ENCODE measurements around the gene NPIPA3.
"Not testable (repeated sequence)": the region's sequence is repeated elsewhere in the genome, so short reads cannot be mapped to it uniquely, and the experiment has no call there.

NPIPA3 gene

GRCh38 chr16:14742273-14743128, 39.3 kb downstream of the NPIPA3 start, which contains the start of gene NPIPA2:
Gene NPIPA2, plus strand, starts transcription at chr16:14742533. Its CDS starts 5,533 bp downstream, at chr16:14748066.
- DNase-seq = not testable (repeated sequence)

GRCh38 chr16:14773654-14774053, 70.4 kb downstream of the NPIPA3 start:
- DNase-seq = not testable (repeated sequence)

GRCh38 chr16:14775624-14776023, 72.4 kb downstream of the NPIPA3 start:
- not testable (repeated sequence) for DNase-seq
